ENCODE measurements around the gene COL23A1.

The COL23A1 gene

DNA sequence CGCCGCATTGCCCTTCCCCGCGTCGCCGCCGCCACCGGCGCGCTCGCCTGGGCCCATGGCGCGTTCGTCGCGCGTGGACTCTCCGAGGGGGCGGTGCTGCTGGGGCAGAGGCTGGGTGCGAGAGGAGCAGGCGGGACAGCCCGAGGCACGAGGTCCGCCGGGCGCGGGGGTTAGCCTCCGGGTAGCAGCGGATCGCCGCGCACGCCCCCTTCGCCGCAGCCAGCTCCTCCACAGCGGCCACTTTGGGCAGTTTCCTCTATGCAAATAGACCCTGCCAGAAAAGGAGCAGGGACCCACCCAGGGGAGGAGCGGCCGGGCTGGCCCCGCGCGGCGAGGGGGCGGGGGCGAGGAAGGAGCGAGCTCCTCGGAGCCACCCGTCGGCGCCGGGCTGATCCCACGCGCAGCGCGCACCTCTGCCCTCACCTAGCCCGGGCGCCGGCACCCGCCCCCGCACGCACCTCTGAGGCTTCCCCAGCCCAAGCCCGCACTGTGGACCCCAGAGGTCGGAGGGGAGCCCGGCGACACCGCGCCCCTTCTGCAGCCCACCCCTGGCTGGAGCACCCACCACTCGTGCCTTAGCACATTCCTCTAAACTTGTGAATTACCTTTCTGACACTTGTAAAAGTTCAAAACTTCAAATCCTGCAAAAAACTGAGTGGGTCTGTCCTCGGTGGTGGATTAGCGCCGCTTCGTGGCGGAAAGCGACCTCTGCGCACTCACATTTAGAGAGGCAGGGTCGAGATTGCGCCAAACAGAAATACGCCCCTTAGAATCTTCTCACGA is at the start of gene COL23A1:
Gene COL23A1 (minus strand): TSS at position 253 of the 783 bp plus-strand sequence.
- DNase-seq: peak; percentile 77

DNA sequence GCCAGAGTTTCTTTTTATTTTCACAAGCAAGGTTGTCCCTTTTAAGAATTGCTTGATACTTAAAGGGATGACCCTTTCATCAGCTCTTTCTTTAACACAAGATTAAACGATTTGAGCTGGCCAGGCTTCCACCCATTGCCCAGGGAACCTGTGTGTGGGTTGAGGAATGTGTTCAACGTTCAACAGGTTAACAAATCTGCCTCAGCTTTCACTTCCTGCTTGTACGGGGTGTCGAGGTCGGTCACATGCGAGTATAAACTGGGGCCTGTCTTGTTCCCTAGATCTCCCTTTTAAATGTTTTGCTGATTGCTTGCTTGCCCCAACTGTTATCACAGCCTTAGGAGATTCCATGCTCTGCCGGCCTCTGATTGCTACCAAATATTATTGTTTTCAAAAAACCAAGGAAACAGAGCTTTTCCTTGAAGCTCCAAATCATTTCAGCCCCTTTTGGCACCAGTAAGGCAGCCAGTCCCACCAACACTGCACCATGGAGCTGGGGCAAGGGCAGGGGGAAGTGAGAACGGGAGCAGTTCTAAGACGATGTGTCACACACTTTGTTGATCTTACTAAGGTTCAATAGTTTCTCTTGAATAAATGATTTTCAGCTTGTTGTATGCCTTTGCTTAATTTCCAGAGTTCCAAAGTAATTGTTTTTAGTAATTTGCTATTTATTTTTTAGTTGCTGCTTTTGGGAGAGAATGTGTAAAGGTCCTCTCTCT is 47.3 kb upstream of the COL23A1 start:
- DNase-seq: no peak

DNA sequence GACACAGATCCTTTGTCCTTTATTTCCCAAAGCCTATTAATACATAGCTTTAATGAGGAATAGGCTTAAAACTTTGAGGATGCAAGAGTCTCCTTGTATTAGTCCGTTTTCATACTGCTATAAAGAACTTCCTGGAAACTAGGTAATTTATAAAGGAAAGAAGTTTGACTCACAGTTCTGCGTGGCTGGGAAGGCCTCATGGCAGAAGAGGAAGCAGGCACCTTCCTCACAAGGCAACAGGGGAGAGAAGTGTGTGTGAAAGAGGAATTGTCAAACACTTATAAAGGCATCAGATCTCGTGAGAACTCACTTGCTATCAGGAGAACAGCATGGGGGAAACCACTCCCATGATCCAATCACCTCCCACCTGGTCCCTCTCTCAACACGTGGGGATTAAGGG is 42.1 kb upstream of the COL23A1 start:
- DNase-seq: no peak

DNA sequence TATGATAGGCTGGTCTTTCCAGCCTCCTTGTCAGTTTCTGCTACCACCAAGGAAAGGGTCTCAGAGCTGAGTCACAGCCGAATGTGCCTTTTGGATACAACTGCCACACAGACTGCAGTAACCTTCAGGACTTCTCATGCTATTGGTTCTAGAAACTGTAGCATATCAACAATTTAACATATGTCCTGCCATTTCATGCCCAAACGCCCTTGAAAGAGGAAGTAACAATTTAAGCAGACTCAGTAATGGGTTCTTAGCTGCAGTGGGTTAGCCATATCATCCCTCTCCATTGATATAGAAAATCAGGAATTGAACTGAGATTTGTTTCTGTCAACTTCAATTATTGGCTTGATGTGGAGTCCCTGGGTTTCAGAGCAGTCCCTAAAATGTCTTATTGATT is 40.8 kb upstream of the COL23A1 start:
- peak; percentile 67 for DNase-seq

DNA sequence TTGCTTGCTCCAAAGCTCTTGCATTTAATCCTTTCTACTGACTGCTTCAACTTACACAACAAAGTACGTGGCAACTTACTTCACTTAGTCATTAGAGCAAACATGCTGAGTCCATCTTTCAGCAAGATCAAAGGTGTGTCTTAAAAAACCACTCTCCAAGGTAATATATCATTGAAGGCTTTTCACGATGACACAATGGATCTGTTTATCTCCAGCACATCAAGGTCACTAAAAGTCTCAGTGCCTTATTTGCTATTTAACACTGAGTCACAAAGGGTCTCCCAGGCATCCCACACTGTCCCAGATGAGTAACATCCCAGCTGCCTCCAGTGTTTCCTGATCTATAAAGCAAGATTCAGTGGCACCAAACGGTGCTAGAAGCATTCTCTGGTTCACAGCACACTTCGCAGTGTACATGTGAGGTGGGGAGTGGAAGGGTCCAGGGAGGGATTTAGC is 40.3 kb upstream of the COL23A1 start:
- DNase-seq: no peak

DNA sequence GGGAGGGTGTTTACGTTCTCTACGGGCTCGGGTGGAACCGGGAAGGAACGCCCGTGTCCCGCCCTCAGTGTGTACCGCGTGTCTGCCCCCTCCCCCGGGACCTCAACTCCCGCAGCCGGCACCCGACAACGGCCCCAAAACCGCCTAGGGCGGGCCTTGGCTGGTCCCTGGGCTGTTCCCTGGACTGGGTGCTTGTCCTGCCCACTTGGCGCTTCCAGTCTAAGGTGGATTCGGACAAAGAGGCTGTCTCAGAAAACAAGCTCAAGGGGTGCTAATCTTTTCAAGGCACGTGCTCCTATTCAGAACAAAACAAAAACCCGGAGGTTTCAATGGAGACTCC is 37.0 kb upstream of the COL23A1 start:
- DNase-seq: no peak

DNA sequence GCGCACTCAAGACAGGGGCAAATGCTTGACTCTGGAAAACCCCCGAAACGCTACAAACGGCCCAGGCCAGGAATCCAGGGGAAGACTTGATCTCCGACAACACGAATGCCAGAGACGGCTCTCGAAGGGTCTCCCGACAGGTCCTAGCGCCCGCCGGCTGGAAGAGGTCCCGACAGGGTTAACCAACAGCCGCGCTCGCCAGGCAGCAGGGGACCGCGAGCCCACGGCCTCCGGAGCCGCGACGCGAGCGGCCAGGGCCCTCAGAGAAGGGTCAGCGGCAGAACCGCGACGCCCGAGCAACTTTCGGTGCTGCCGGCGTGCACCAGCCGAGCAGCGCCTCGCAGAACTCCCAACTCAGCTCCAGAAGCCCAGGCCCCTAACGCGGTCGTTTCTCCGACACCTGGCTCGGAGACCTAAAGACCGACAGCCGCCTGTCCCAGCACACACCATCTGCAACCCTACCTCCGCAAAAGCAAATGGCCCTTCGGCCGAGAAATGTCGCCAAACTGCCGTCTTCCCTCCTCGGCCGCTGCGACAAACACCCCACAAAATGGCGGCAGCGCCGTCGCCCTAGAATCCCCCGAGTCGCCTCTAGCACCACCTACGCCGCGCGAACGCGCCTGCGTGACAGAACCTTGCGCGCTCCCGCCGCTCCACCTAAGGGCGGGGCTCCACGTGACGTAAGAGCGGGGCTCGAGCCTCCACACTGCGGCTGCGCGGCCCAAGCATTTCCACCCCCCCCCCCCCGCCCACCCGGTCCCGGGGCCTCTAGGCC is 36.5 kb upstream of the COL23A1 start, which contains the start of gene CLK4:
Gene CLK4 (minus strand): TSS at position 567 of the 775 bp plus-strand sequence. CDS start 3,634 bp downstream, outside the sequence.
- DNase-seq: peak; percentile 96

DNA sequence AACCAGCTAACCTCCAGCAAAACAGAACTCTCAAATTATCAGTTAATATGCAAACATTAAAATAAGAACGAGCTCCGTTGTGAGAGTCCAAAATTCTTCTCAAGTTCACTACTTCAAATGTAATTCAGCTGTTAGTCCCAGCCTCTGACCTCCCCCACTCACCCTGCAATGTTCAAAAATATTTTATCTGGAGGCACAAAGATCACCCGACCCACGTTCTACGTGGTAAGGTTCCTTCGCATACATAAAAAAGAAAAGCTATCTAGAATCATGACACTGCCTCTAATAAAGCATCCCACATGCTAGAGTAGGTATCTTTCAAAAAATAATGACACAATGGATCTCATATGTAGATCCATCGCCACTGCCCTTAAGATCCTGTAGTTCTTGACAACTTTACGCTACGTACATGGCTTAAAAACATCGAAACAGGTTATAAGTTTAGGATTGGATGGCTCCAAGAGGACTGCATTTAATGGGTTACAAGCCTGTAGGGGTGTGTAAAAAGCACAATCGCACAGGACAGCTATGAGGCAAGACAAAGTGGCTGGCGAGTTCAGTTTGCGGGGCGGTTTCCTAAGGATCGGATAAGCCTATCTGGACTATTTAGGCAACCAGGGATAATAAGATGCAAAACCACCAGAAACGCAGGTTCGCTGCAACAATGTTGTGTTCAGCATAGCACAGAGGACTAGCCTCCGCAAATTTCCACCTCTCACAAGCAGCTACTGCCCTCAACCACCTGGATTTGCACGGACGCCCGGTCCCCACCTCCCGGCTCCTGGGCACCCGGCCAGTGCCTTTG is 35.7 kb upstream of the COL23A1 start:
- peak; percentile 76 for DNase-seq

DNA sequence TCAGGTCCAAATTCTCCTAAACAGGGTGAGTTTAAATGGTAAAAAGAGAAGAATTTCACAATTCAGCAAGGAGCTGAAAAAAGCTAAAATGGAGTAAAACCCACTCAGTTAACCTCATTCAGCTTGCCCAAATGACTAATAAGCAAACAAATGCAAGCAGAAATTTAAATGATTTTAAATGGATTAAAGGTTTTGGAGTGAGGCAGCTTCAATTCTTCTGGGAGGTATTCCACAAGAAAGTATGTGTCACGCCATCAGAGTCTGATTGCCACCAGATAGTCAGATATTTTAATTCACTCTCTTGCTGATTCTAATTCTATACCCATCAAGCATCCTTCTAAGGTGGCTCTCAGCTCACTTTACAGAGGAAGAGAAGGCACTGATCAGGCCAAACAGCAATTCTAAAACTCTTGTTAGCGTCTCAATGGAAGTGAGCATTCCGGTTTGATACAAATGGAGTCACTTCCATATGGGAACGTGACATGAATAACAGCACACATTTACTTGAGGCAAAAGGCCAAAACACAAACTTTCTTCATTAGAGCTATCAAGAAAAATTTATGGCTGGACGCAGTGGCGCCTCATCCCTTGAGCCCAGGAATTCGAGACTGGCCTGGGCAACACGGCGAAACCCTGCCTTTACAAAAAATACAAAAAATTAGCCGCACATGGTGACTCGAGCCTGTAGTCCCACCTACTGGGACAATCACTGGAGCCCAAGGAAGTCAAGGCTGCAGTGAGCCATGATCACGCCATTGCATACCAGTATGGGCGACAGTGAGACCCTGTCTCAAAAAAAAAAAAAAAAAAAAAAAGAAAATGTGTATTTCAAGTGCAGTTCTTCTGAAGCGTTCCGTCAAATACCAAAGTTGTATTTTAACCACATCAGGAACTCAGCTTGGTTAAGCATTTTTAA is 34.7 kb upstream of the COL23A1 start:
- no peak for DNase-seq

DNA sequence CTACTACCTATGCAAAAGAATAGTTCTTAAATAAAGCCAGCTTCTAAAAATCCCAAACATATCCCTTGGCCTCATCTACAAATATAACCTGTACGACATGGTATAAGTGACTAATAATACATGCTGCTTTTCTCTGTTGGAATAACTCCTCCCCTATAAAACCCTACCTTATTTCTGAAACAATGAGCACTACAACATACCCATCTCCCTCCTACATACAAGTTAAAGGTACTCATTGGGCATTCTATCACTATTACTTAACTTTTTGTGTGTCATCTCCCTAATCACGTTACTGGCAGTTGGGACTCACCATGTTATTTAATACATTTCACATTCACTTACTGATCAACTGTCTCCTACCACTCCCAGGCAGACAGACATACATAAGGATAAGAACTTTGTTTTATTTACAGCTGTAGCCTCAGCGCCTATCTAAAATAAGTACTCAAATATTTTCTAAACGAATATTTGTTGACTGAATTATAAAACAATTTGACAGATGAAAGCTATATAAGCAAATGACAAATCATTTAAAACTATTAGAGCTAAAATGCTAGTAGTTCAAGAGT is 32.6 kb upstream of the COL23A1 start:
- DNase-seq: no peak

DNA sequence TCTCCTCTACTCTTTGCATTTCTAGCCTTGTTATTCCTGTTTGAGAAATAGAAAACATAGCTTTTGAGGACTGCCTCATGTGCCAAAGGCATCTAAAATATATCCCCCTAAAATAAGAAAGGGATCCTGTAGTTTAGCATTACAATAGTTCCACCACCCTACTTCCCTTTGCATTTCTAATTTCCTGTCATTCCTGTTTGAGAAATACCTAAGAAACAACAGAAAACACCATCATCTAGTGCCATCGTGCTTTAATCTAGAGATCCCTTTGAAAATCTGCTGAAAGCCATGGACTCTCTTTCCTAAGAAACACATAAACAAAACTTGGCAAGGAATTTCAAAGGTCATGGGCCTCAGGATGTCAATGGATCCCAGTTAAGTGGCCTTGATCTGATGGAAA is 29.2 kb upstream of the COL23A1 start:
- no peak for DNase-seq

DNA sequence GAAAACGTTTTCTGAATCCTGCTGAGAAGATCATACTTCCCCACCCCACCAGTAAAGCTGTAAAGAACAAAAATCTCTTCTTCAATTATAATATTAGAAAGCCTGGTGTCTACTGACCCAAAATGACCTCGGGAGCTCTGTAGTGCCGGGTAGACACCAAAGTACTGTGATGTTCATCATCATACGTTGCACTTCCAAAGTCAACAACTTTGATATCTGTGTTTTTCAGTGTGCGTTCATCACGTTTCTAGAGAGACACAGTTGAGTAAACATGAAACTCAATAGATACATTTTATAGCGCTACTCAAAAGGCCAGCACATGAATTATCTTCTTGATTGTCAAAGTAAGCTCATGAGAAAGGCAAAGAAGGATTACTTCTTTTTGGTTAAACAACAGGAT is 22.1 kb upstream of the COL23A1 start:
- DNase-seq: no peak

DNA sequence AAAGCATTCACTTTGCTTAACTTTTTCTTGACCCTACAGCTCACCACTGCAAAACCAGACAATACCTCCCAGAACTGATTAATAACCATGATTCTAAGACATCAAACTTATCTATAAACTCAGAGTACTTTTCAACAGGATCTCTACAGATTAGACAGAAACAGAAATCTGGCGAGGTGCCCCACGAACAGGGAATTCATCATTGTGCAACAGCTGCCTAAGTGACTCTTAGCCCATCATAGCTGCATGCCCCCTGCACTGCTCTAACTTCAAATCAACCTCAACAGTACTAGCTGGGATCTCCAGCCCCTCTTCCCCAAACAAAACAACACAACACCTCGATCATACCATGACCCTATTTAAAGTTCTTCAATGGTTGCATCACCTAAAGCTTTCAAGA is 16.1 kb upstream of the COL23A1 start:
- DNase-seq: no peak

DNA sequence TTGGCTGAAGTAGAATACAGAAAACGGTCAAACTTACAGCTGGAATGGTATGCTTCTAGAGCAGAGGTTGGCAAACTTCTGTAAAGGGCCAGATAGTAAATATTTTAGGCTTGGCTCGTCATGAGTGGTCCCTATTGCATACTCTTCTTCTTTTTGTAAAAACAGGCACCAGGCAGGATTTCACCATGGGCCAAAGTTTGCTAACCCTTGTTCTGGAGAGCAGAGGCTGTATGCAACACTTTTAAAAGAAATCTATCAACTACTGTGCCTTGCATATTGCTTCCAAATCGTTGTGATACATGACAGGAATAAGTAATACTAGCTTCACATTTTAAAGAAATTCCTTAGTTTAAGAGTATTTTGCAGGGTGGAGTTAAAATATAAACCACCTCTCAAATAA is 15.6 kb upstream of the COL23A1 start:
- DNase-seq: no peak

DNA sequence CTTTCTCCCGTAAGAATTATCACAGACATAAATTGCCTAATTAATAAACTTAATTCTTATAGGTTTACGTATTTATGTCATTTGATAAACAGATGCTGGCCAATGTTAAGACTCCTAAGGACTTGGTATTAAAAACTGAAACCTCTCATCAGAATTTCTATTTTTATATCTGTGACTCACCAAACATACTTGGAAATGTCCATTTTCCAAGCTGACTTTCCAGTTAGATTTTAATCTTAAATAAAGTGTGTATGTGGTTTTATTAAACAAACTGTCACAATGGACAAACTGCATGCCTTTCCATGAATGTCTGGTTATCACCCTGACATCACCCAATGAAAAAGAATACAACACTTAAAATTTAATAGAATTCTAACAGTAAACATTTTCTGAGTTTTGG is 12.6 kb upstream of the COL23A1 start:
- no peak for DNase-seq

DNA sequence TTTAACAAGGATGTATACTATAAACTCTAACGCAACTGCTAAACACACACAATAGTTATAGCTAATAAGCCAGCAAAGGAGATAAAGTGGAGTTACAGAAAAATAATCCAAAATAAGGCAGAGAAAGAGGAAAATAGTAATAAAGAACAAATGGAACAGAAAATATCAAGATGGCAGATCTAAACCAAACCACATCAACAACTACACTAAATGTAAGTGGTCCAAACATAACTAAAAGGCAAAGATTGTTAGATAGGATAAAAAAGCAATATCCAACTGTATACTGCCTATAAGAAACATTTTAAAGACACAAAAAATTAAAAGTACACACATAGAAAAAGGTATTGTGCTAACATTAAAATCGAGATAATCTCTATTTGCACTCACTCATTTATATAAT is 5.6 kb upstream of the COL23A1 start:
- DNase-seq: no peak

DNA sequence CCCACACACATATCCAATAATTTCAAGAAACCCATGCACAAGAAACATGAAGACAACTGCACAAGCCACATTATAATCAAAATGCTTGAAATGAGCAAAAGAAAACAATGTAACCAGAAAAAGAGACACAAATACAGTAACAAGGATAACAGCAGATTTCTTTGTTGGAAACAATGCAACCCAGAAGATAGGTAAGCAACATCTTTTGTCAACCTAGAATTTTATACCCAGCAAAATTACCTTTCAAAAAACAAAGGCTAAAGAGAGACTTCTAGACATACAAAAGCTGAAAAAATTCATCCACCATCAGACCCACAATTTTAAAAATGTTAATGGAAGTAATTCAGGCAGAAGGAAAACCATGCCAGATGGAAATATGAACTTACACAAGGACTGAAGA is 5.0 kb upstream of the COL23A1 start:
- DNase-seq: peak; percentile 13

DNA sequence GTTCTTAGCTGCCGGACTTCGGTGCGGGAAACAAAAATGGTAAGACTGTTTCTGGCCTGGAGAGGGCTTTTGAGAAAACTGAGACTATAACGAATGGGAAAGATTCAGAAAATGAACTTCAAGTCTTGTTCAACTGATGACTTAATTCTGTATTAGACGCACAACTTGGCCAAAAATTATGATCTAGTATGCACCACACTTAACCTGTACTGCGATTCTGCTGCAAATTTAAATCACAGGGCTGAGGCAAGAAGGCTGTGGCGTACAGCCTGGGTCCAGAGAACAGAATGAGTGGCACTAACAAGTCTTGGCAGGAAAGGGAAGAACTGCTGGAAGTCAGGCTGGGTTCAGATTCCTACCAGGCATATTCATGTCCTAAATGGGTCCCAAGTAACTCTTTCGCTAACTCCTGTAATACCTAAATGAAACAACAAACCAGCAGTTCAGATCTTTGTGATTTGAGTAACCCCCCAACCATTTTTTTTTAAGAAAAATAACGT is 781 bp upstream of the COL23A1 start:
- no peak for DNase-seq

DNA sequence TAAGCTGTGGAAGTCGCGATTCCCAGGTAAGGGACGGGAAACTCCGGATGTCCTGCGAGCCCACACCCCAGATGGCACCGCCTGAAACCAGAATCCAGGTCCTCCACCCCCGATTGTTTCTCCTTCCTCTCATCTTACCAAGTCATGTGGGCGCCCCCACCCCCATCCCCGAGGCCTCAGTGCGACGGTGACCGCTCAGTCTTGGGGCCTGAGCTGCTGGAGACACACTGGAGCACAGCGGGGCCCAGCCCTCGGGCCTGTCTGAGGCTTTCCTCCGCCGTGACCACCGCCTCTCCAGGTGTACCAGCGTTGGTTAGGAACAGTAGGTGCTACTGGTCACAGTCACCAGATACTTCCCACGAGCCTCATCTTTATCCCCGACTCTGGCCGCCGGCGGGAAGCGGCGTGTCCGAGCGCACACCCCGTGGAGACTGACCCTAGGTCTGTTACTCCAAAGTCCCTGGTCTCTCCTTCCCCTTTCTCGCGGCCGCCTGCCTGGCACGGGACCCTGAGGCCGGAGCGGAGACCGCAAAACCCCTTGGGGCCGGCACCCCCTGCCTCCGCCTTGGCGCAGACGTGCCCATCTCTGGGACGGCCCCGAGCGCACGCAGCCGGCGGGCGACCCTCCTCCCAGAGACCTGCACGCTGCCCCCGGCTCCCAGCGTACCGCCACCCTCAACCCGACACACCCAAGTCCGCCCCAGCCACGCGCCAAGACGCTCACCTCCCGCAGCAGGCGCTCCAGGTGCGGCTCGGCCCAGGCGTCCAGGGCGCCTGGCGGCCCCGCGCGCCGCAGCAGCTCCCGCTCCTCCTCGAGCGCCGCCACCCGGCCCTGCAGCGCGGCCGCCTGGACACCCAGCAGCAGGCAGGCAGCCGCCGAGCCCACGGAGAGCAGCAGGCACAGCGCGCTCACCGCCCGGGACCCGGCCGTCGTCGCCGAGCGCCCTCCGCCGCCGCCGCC is 733 bp downstream of the COL23A1 start:
- DNase-seq: peak; percentile 34

DNA sequence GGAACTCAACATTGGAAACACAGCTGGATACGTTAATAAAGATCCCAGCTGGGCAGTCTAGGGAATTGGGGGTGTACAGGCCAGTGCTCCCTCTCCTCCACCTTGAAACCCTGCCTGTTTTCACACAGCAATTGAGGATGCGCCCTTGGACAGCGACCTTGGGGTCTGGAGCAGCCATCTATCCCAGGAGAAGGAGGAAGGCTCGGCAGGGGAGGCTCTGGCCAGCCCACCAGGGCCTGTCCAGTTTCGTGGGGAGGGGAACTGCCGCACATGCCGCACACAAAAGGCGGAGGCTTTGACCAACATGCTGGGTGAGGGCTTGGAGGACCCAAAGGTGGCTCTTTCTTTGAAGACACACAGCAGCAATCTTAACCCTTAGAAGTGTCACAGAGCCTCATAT is 1.4 kb downstream of the COL23A1 start:
- no peak for DNase-seq

Measured in OCI-M1 (cell line).